ENCODE measurements around the gene UVRAG. TPM values are rescaled to one million over a fixed set of nuclear protein-coding genes. Genes with fewer than 3 reads are reported as not detected.

The UVRAG gene
- total RNA-seq, 4 donors from 2014 or later = 27.1 to 35.9 (median 31.0) TPM

GRCh38 chr11:76177250-76177686 is 362.3 kb downstream of the UVRAG start:
- no peaks in the 10 kb centered on the region for H3K9me3 ChIP-seq
- intact Hi-C loops (cut with DNase I) = no loop called here
- no peaks in the 10 kb centered on the region for H3K4me1 ChIP-seq
- TF ChIP-seq, protein P1, sequence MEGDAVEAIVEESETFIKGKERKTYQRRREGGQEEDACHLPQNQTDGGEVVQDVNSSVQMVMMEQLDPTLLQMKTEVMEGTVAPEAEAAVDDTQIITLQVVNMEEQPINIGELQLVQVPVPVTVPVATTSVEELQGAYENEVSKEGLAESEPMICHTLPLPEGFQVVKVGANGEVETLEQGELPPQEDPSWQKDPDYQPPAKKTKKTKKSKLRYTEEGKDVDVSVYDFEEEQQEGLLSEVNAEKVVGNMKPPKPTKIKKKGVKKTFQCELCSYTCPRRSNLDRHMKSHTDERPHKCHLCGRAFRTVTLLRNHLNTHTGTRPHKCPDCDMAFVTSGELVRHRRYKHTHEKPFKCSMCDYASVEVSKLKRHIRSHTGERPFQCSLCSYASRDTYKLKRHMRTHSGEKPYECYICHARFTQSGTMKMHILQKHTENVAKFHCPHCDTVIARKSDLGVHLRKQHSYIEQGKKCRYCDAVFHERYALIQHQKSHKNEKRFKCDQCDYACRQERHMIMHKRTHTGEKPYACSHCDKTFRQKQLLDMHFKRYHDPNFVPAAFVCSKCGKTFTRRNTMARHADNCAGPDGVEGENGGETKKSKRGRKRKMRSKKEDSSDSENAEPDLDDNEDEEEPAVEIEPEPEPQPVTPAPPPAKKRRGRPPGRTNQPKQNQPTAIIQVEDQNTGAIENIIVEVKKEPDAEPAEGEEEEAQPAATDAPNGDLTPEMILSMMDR (IDR thresholded peaks at IDR 0.05) = no peak
- TF ChIP-seq POLR2A (IDR thresholded peaks at IDR 0.05) = no peak
- no peaks in the 10 kb centered on the region for H3K27me3 ChIP-seq
- 93 to 100% methylated on average over 2 to 6 of the region's 6 CpGs for WGBS, 2 donors
- H3K36me3 ChIP-seq = no peaks in the 10 kb centered on the region
- no peak overlapping the region for H3K4me3 ChIP-seq (replicated peaks in 1 of 3)
- no peak overlapping the region for H3K27ac ChIP-seq
- DNase-seq = no peak

DNA sequence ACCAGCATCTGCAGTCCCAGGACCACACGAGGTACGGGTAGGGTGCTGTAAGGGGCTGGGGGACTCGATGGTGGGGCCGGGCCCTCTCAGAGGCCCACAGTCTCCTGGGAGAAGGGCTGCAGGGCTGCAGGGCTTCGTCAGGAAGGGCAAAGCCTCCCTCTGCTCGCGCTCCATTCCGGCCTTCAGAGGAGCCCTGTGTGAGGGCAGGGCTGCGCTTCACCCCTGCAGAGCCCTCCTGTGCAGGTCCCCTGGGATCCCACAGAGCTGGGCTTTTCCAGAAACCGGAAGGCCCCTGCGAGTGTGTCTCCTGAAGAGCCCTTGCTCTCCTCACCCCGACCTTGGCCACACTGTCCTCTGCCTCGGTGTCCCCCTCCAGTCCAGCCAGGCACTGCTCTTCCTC is 364.1 kb downstream of the UVRAG start:
- Histone ChIP-seq H3K9me3 (no peaks in the 10 kb centered on the region), H3K27me3 (no peaks in the 10 kb centered on the region), H3K4me3 (replicated peaks in 1 of 3) (no peak overlapping the region), H3K36me3 (no peaks in the 10 kb centered on the region), H3K4me1 (no peaks in the 10 kb centered on the region), H3K27ac (no peak overlapping the region)
- intact Hi-C loops (cut with DNase I) = no loop called here
- DNase-seq = no peak
- no peak for TF ChIP-seq POLR2A (IDR thresholded peaks at IDR 0.05)
- TF ChIP-seq, protein P1 (IDR thresholded peaks at IDR 0.05) = no peak
- WGBS, 2 donors = 87 to 96% methylated on average over 7 to 12 of the region's 13 CpGs

GRCh38 chr11:76181371-76181770 is 366.4 kb downstream of the UVRAG start:
- Histone ChIP-seq H3K4me3 (replicated peaks in 1 of 3) (no peak overlapping the region), H3K27me3 (no peaks in the 10 kb centered on the region), H3K9me3 (no peaks in the 10 kb centered on the region), H3K4me1 (no peaks in the 10 kb centered on the region), H3K36me3 (no peaks in the 10 kb centered on the region), H3K27ac (no peak overlapping the region)
- 89 to 90% methylated on average over 3 to 15 of the region's 15 CpGs for WGBS, 2 donors
- intact Hi-C loops (cut with DNase I) = no loop called here
- DNase-seq = no peak
- TF ChIP-seq, protein P1 (IDR thresholded peaks at IDR 0.05) = no peak
- TF ChIP-seq POLR2A (IDR thresholded peaks at IDR 0.05) = no peak

DNA sequence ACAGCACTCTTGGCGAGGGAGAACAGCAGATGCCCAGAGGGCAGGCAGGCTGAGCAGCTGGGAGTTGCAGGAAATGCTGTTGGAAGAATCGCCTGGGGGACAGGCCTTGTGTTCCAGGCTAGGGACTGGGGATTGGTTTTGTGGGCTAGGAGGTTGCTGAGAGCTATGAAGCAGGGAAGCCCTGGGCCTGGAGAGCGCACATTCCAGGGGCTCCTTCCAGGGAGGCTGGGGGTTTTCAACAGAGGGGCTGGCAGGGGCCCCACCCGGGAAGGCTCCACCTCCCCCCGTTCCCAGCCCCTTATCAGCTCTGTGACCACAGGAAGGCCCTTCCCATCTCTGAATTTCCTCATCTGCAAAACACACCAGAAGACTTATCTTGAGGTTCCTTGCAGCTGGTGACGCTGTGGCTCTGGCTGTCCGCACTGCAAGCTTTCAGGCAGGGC is 369.6 kb downstream of the UVRAG start:
- WGBS, 2 donors = 71 to 78% methylated on average over 6 of the region's 7 CpGs
- no peak for DNase-seq
- no peaks in the 10 kb centered on the region for H3K36me3 ChIP-seq

GRCh38 chr11:76185511-76185910 is 370.5 kb downstream of the UVRAG start:
- no peaks in the 10 kb centered on the region for H3K4me1 ChIP-seq
- DNase-seq = peak in 1 of 2 donors; percentile 7
- peak overlapping the region in 1 of 3 donors; percentile 1 for H3K27ac ChIP-seq

More for the DNA sequence above, 369.6 kb downstream of the UVRAG start:
- Histone ChIP-seq H3K4me1 (no peaks in the 10 kb centered on the region), H3K4me3 (replicated peaks in 1 of 3) (no peak overlapping the region), H3K27ac (no peak overlapping the region), H3K9me3 (no peaks in the 10 kb centered on the region), H3K27me3 (no peaks in the 10 kb centered on the region)
- TF ChIP-seq POLR2A (IDR thresholded peaks at IDR 0.05) = no peak
- TF ChIP-seq, protein P1 (IDR thresholded peaks at IDR 0.05) = no peak
- intact Hi-C loops (cut with DNase I) = no loop called here

More at GRCh38 chr11:76185511-76185910, 370.5 kb downstream of the UVRAG start:
- WGBS, 2 donors = 75 to 89% methylated on average over 10 of the region's 10 CpGs
- H3K36me3 ChIP-seq = no peaks in the 10 kb centered on the region
- H3K27me3 ChIP-seq = no peaks in the 10 kb centered on the region
- intact Hi-C loops (cut with DNase I) = no loop called here
- H3K4me3 ChIP-seq (replicated peaks in 1 of 3) = no peak overlapping the region
- H3K9me3 ChIP-seq = no peaks in the 10 kb centered on the region
- no peak for TF ChIP-seq POLR2A (IDR thresholded peaks at IDR 0.05)
- TF ChIP-seq, protein P1 (IDR thresholded peaks at IDR 0.05) = no peak
